Hematopoietic multipotent progenitor cell (in vitro differentiated cells): ENCODE results near the gene SYN1. TPM values are rescaled to one million over a fixed set of nuclear protein-coding genes. Genes with fewer than 3 reads are reported as not detected.
A peak's percentile ranks its signal among the peaks of the same experiment; 100 is the strongest.
"Not testable (repeated sequence)": the region's sequence is repeated elsewhere in the genome, so short reads cannot be mapped to it uniquely, and the experiment has no call there.

ENCODE experiments used
- DNase-seq, 3 donors: peaks; one replicate each; pipeline ENCODE4 v3.0.0-alpha.2; 2011 to 2015; ENCODE audit warnings: low read depth in 2 of 3, low spot score in 2 of 3
- total RNA-seq: library from RNA; depleted of rRNA; stranded (reverse); fragments of >200 nt; gene quantifications from one replicate; pipeline ENCODE4 v1.2.3, GENCODE V29; 2012

SYN1 gene
- total RNA-seq, 1 donor: 0.27 TPM

DNA sequence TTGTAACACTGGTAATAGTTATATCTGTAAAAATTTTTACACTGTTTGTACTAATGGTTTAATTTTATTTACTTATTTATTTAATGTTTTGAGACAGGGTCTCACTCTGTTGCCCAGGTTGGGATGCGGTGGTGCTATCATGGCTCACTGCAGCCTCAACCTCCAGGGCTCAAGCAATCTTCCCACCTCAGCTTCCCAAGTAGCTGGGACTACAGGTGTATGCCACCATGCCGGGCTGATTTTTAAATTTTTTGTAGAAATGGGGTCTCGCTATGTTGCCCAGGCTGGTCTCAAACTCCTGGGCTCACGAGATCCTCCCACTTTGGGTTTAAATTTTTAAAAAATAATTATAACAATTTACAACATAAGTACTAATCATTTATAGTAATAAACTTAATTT, 16.5 kb downstream of the SYN1 start:
- not testable (repeated sequence) for DNase-seq

- no peak for DNase-seq
Observed at GRCh38 chrX:47597222-47597621, 22.4 kb downstream of the SYN1 start.

- DNase-seq: no peak
Observed at GRCh38 chrX:47596256-47596655, 23.4 kb downstream of the SYN1 start.

GRCh38 chrX:47595716-47596251, 23.9 kb downstream of the SYN1 start:
- DNase-seq: no peak

- DNase-seq: no peak
Observed at GRCh38 chrX:47593522-47593921, 26.1 kb downstream of the SYN1 start.

DNA sequence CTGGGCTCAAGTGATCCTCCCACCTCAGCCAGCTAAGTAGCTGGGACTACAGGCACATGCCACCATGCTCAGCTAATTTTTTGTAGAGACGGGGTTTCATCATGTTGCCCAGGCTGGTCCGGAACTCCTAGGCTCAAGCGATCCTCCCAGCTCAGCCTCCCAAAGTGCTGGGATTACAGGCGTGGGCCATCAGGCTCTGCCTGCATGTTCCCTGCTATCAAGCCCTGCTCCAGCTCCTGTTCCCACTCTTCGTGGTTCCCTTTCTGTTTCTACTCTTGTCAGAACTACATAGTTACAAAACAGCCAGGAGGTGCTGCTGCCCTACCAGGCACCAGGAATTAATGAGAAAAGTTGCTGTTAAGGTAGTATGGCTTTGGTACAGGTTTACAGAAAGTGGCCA, 28.7 kb downstream of the SYN1 start:
- no peak for DNase-seq

DNA sequence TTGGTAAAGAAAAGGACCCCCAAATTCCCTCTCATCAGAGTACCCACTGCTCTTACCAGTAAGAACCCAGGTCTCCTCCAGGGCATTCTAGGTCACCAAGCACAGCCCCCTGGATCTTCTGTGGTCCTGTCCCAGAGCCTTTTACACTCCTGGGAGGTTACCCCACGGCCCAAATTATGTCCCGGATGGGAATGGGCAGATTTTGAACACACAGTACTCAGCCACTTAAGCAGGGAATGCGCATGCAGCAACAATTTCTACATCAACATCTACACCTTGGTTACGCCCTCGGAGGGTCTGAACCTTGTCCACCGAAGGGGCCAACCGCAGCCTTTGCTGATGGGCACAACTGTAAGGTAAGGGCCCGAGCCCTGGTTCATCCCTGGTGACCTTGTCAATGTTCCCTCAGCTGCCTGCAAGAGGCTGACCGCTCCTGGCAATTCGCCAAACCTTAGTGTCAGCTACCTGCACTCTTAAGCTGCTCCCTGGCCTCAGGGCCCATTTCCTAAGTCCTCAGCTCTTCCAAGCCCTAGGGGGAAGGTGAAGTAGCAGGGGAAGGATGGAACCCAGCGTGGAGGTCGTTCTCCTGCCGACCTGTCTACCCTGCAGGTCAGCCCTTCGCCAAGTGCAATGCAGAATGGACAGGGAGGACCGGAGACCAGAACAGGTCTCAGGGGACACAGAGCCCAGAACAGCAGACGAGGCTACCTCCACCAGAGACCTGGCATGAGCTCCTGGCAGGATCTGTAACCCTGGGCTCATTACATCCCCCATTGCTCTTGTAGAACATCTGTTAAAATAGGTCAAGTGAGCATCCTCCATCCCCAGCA, 31.5 kb downstream of the SYN1 start:
- no peak for DNase-seq

DNA sequence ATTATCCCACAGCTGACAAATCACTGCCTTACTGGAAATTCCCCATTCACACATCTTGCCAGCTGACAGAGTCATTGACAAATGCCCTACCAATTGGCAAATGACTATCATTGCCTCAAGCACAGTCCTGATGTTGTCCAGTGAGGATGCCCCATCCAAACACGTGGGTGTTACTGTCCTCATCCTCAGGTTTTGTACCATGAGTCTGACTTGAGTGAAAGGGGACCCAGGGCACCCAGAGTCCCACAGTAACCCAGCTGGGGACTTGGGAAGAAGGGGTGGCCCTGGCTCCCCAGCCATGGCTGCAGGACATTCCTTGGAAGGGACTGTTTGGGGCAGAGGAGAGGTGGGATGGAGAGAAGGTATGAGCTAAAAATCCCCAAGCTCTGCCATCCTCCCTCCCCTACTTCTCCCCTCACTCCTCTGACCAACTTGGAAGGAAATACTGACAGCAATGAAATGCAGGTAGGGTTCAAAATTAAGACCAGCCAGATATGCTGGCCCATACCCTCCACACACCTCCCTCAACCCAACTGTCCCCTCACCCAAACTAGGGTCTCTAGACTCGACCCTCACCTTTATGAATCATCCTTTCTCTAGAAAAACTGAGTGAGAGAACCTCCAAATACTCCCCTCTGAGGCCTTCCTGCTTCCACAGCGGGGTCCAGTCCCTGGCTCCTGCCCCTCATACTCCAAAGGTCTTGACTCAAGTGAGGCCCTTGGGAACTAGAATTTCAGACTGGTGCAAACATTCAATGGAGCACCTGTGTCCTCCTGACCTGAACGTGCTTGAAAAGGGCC, 32.4 kb downstream of the SYN1 start:
- no peak for DNase-seq

GRCh38 chrX:47586043-47586787, 33.4 kb downstream of the SYN1 start:
- DNase-seq: no peak

DNA sequence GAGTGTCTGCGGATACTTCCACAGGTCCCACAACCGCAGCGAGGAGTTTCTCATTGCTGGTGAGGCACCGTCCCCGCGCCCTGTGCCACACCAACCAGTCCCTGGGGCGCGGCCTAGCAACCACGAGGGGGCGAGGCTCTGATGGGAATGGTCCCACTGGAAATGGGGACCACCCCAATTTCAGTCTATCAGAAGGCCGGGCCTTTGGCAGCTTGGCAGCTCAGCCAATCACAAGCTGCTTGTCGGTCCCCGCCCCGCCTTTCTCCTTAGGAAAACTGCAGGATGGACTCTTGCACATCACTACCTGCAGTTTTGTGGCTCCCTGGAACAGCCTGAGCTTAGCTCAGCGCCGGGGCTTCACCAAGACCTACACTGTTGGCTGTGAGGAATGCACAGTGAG, 34.4 kb downstream of the SYN1 start:
- DNase-seq: no peak

DNA sequence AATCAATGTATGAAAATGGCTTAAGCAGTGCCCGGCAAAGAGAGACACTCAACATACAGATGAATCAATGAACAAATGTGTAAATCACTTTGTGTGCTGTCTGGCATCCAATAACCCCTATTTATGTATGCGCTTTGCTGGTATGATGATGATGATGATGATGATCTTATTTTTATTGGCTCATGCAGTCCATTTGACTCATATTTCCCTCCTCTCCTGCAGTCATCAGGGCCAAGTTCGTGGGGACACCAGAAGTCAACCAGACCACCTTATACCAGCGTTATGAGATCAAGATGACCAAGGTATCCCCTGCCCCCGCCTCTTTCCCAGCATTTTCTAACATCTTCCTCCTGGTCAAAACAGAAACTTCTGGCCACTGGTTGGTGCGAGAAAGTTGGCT, 34.9 kb downstream of the SYN1 start:
- no peak for DNase-seq

GRCh38 chrX:47583240-47583861, 36.3 kb downstream of the SYN1 start:
- no peak for DNase-seq

GRCh38 chrX:47581731-47582647, 37.7 kb downstream of the SYN1 start, which contains the start of gene TIMP1:
TSS of gene TIMP1 (plus strand) at chrX:47582436. CDS start at chrX:47583416, 980 bp downstream.
- DNase-seq: peak; percentile 13 to 94 (median 88)

DNA sequence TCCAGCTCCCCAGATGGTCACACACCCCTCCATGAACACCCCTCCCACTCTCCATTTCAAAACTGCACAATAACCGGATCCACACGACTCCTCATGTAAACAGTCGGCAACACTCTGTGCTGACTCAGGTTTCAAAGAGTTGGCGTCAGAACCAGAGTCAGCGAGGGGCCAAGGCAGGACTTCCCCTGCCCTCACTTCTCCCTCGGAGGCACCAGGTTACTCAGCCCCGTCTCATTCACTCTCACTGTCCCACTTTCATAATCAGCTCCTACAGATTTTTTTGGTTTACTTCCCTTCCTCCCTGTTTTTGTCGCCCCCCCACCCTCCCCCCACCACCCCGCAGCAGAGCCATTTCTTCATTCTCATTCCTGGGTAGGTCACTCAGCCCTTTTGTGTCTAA, 40.1 kb downstream of the SYN1 start:
- DNase-seq: no peak

DNA sequence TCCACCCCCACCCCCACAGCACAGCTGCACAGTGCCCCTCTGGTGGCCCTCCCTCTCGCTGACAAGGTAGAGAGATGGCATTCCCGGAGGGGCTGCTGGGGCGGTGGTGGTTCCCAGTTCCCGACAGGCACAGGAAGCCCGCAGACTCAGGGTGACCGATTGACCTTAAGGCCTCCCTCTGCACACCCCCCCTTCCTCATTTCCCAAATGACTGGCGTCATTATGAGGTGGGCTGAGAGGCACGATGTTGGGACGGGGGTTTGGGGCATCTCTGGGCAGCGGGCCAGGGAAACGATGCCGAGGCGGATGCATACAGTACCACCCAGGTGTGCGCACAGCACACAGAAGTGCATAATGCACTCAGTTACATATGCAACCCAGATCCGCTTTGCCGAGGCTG, 41.0 kb downstream of the SYN1 start:
- no peak for DNase-seq

GRCh38 chrX:47577901-47578300, 41.8 kb downstream of the SYN1 start:
- DNase-seq: no peak

- DNase-seq: no peak
Observed at GRCh38 chrX:47577424-47577823, 42.2 kb downstream of the SYN1 start.

DNA sequence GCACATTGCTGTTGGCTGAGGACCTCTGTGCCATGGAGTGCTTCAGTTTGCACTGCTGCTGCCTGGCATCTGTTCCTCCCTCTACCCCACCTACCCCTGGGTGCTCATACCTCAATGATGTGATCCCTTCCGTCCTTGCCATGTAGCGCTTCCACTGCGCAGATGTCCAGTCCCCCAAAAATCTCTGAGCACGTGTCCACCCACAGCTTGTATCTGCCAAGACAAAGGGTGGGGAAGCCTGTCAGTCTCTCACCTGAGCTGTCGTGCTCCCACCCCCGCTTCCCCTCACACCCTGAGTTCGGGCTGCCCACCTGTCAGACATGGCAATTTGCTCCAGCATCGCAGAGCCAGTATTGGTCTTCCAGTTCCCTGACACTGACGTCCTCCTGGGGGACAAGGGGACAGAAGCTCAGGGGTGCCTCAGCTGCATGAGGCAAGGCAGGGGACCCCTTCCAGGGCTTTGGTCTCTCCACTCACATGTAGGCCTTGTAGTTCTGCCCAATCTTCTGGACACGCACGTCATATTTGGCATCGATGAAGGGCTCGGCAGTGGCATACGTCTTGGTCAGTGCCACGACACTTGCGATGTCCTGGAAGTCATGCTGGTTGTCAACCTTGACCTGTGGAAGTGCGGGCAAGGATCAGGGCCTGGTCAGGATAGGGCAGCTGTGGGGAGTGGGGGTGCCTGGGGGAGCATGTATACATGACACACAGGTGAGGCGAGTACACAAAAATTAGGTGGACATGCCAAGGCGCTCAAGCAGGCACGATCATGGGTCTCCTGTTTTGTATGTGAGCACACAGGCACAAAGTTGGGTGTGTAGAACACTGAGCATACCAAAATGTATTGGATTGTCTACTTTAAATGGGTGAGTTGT, 43.4 kb downstream of the SYN1 start:
- DNase-seq: no peak
